ENCODE measurements around the gene PTPRF.

Gene PTPRF

DNA sequence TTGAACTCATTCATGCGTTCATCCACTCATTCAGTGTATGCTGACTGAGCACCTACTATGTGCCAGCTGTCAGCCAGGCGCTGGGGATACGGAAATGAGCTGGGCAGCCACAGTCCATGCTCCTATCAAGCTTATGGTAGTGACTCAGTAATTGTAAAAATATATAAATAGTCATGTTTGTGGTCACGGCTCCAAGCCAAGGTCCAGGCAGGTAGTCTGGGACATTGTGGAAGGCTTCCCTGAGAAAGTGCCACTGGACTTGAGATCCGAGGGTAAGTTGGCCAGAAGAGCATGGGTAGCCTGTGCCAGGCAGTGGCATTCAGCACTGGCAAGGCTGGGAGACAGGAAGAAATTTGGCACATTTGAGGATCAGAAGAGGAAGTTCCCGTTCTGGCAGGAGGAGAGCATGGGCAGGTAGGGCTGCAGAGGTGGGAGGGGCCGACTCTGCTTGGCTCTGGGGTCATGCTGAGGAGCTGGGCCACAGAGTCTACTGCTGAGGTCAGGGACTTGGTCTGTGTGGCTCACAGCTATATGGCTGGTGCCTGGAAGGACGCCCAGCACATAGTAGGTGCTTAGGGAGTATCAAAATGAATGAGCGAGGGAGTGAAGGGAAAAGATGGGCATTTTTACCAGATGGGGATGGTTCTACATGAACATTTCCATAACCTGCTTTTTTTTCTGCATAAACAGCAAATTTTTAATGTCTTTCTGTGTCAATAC, 6.9 kb downstream of the PTPRF start:
- TF ChIP-seq, protein P1, sequence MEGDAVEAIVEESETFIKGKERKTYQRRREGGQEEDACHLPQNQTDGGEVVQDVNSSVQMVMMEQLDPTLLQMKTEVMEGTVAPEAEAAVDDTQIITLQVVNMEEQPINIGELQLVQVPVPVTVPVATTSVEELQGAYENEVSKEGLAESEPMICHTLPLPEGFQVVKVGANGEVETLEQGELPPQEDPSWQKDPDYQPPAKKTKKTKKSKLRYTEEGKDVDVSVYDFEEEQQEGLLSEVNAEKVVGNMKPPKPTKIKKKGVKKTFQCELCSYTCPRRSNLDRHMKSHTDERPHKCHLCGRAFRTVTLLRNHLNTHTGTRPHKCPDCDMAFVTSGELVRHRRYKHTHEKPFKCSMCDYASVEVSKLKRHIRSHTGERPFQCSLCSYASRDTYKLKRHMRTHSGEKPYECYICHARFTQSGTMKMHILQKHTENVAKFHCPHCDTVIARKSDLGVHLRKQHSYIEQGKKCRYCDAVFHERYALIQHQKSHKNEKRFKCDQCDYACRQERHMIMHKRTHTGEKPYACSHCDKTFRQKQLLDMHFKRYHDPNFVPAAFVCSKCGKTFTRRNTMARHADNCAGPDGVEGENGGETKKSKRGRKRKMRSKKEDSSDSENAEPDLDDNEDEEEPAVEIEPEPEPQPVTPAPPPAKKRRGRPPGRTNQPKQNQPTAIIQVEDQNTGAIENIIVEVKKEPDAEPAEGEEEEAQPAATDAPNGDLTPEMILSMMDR (IDR thresholded peaks at IDR 0.05; ENCODE audit: low read depth, low read length) = no peak
- H3K4me3 ChIP-seq (ENCODE audit: low read depth, low read length) = no peak overlapping the region

- TF ChIP-seq, protein P1 (IDR thresholded peaks at IDR 0.05; ENCODE audit: low read depth, low read length) = no peak
- no peak overlapping the region for H3K4me3 ChIP-seq (ENCODE audit: low read depth, low read length)
These were observed 7.4 kb downstream of the PTPRF start for GRCh38 chr1:43538143-43538487.

DNA sequence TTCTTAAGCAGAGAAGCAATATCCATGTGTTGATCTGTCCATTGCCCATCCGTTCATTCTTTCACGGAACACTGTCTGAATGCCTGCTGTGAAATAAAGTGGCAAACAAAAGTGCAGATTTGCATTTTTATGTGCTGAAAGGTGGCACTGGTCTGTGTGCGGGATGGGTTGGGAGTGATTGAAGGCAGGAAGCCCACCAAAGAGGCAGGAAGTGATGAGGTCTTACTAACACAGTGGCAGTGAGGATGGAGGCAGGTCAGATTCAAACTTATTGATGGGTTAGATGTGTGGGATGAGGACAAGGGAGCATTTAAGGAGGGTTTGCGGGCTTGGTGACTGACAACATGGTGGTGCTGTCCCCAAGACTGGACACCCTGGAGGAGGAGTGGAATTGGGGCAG, 8.3 kb downstream of the PTPRF start:
- H3K4me3 ChIP-seq (ENCODE audit: low read depth, low read length) = no peak overlapping the region
- TF ChIP-seq, protein P1 (IDR thresholded peaks at IDR 0.05; ENCODE audit: low read depth, low read length) = no peak

- no peak overlapping the region for H3K4me3 ChIP-seq (ENCODE audit: low read depth, low read length)
- TF ChIP-seq, protein P1 (IDR thresholded peaks at IDR 0.05; ENCODE audit: low read depth, low read length) = no peak
These were observed 9.2 kb downstream of the PTPRF start for GRCh38 chr1:43539726-43540434.

- no peak overlapping the region for H3K4me3 ChIP-seq (ENCODE audit: low read depth, low read length)
- TF ChIP-seq, protein P1 (IDR thresholded peaks at IDR 0.05; ENCODE audit: low read depth, low read length) = no peak
These were observed 10.0 kb downstream of the PTPRF start for GRCh38 chr1:43540653-43541071.

GRCh38 chr1:43541141-43541540, 10.5 kb downstream of the PTPRF start:
- TF ChIP-seq, protein P1 (IDR thresholded peaks at IDR 0.05; ENCODE audit: low read depth, low read length) = no peak
- no peak overlapping the region for H3K4me3 ChIP-seq (ENCODE audit: low read depth, low read length)

DNA sequence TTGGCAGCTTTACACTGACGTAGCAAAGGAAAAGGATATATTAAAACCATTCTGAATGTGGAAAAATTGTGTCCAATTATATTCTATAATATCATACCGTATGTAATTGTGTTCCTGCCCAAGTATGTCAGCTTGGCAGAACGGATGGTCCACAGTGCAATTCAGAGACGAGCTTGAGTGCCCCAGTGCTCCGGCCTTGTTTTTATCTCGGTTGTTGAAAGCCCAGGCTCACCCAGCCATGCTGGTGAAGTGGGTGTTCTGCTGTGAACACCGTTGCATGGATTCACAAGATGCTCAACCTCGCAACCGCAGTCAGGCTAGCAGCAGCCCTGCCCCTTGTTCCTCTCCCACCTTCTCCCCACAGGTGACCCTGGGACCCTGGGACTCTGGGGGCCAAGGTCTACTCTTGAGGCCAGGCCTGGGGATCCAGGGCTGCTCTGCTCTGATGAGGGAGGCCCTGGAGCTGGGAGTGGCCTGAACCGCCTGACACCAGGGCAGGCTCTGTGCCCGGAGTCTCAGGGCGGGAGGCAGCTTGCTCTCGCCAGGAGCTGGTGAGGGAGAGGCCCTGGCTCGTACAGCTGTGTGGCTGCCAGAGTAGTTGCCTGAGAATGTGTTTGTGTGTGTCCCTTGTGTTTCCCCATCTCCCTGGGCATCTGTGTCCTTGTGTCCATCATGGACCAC, 11.2 kb downstream of the PTPRF start:
- no peak overlapping the region for H3K4me3 ChIP-seq (ENCODE audit: low read depth, low read length)
- TF ChIP-seq, protein P1 (IDR thresholded peaks at IDR 0.05; ENCODE audit: low read depth, low read length) = no peak

Data from WI38 (cell line).